NCI-H345 treated with DMSO at 0.1 percent for 48 hours (cell line): ENCODE results near the gene AFG3L2.
"Not testable (repeated sequence)": the region's sequence is repeated elsewhere in the genome, so short reads cannot be mapped to it uniquely, and the experiment has no call there.

Experiments
- DNase-seq: peaks from one replicate; lab custom pipeline; 2025; ENCODE audit not compliant: unreplicated experiment; lab: John Stamatoyannopoulos, UW

The AFG3L2 gene

DNA sequence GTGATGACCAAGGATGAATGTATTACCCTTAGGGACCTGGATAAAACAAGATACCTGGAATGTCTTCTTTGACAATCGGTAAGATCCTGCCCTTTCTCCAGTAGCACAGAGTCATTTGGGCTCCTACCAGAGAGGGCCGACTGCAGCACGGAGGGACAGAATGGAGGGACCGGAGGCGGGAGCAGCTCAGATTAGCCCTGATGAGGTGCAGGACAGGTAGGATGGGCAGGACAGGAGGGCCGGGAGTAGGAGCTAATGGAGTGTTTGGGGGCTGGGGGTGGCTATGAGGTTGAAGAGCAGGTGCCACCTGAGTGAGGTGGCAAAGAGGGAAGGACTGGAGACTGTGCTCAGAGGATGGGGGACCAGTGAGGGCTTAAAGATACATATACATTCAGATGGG, 20.8 kb upstream of the AFG3L2 start:
- DNase-seq = no peak

DNA sequence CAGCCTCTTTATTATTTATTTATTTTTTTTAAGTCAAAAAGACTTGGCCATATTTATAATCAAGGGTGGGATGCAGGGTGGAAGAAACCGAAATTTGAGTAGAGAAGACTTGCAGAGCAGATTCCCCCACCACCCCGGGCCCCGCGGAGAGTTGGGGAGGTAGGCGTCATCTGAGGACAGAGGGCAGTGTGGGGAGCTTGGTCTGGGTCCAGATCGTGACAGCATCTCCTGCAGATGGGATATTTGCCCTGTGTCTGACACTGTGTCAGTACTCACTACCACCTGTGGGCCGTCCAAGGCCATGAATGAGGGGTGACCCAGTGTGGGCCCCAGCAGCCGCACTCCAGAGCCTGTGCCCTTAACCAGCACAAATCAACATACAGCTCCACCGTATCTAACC, 20.2 kb upstream of the AFG3L2 start:
- DNase-seq = no peak

DNA sequence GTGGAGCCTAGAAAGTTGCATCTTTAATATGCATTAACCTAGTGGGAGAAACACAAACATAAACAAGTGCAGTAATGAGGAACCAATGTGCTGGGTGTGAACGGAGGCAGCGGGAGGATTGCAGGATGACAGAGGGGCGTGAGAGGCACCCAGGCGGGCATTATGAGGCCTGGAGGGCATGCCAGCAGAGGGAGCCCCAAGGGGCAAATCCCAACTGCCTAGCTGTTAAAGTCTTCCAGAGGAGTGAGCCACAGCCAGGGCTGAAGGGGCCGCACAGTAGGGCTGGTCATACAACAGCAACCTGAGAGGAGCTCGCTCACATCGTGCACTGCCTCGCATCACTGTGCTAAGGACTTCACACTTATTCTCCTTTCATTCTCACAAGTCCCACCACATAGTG, 17.4 kb upstream of the AFG3L2 start:
- DNase-seq = no peak

DNA sequence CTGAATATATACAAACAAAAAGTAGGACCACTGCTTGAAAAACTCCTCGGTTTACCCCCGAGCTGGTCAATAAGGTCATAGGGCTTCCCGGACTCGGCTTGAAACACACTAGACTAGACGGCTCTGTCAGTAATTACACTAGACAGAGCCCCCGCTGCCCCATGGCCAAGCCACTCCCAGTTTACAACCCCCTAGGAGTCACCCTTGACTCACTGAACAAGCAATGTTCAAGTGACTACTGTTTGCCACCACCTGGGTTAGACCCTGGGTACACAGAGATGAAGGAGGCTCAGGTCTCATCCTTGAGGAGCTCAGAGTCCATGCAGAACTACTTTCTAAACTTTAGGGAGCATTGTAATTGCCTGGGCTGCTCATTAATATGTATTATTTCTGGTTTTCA, 17.0 kb upstream of the AFG3L2 start:
- DNase-seq = no peak

DNA sequence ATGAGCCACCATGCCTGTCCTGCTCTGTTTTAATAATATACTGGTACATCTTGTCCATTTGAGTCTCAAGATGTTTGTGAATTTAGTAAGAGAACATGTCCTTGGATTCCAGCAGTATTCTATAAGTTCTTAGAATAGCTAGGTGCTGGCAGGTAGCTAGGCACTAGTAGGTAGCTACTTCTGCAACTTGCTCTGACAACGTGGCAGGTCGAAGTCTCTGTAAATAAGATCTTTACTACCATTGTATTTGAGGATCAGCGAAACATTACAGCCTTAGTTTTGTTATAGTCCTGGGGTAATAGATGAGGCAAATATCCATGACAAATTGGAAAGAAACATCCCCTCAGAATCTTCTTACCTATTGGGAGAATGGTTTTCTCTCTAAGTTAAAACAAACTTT, 16.5 kb upstream of the AFG3L2 start:
- DNase-seq = no peak

DNA sequence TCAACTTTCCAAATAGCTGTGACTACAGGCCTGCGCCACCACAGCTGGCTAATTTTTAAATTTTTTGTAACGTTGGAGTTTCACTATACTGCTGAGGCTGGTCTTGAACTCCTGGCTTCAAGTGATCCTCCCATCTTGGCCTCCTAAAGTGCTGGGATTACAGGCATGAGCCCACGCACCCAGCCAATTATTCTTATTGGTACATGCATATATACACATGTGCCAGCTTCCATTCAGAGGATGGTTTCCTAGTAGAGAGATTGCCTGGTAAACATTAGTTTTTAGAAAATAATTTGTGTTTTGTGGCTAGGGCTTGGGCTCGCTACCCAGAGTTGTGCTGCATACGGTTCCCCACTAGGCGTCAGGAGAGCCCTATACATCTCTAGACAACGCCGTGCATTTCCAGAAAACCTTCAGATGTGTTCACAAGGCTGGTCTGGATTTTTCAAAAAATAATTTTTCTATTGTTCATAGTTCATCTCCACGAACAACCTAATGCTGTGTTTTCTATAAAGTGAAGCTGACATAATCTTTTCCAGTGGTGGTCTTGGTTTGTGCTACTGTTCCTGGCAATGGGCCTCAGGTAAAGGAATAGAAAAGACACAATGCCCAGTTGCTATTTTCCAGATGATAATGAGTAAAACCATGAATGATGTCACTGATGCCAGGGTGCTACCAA, 14.6 kb upstream of the AFG3L2 start:
- peak; percentile 34 for DNase-seq

DNA sequence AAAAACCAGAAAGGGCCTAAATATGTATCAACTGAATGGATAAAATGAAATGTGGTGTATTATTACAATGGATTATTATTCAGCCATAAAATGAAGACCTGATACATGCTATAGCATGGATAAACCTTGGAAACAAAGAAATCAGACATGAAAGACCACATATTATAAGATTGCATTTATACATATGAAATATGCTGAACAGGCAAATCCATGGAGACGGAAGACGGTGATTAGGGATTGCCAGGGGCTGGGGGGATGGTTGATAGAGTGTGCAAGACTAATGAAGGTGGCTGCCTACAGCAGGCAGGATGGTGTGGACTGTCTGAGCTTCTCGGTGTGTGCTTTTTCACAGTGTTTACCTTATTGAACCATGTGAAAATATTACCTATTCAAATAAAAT, 11.4 kb upstream of the AFG3L2 start:
- DNase-seq = no peak

DNA sequence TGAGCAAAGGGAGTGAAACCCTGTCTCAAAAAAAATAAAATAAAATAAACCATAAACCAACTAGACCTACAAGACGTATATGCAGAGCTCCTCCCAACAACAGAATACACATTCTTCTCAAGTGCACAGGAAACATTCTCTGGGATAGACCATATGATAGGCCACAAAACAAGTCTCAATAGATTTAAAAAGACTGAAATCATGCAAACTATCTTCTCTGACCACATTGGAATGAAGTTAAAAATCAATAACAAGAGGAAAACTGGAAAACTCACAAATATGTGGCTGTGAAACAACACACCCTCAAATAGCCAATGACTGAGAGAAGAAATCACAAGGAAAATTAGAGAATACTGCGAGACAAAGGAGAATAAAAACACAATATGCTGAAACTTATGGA, 7.2 kb upstream of the AFG3L2 start:
- DNase-seq = no peak

DNA sequence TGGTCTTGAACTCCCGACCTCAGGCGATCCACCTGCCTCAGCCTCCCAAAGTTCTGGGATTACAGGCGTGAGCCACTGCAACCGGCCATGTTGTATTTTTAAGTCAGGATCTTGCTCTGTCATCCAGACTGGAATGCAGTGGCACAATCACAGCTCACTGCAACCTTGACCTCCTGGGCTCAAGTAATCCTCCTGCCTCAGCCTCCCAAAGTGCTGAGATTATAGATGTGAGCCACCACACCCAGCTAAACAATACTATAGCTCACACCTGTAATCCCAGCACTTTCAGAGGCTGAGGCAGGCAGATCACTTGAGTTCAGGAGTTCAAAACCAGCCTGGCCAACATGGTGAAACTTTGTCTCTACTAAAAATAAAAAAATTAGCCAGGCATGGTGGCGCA, 6.7 kb upstream of the AFG3L2 start:
- DNase-seq = not testable (repeated sequence)

DNA sequence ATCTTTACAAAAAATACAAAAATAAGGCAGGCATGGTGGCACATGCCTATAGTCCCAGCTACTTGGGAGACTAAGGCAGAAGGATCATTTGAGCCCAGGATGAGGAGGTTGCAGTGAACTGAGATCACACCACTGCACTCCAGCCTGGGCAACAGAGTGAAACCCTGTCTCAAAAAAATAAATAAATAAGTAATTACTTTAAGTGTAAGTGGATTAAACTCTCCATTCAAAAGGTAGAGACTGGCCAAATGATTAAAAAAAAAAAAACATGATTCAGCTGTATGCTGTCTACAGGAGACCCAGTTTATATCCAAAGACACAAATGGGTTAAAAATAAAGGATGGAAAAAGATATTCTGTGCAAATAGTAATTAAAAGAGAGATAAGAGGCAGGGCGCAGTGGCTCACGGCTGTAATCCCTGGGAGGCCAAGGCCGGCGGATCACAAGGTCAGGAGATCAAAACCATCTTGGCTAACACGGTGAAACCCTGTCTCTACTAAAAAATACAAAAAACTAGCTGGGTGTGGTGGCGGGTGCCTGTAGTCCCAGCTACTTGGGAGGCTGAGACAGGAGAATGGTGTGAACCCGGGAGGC, 5.3 kb upstream of the AFG3L2 start:
- not testable (repeated sequence) for DNase-seq

DNA sequence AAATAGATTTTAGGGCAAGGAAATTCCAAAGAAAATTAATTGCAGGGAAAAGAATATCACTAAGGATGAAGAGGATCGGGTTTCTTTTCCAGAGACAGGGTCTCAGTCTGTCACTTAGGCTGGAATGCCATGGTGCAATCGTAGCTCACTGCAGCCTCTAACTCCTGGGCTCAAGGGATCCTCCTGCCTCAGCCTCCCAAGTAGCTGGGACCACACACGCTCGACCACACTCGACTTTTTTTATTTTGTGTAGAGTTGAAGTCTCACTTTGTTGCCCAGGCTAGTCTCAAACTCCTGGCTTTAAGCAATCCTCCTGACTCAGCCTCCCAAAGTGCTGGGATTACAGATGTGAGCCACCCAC, 1.2 kb upstream of the AFG3L2 start:
- DNase-seq = not testable (repeated sequence)

DNA sequence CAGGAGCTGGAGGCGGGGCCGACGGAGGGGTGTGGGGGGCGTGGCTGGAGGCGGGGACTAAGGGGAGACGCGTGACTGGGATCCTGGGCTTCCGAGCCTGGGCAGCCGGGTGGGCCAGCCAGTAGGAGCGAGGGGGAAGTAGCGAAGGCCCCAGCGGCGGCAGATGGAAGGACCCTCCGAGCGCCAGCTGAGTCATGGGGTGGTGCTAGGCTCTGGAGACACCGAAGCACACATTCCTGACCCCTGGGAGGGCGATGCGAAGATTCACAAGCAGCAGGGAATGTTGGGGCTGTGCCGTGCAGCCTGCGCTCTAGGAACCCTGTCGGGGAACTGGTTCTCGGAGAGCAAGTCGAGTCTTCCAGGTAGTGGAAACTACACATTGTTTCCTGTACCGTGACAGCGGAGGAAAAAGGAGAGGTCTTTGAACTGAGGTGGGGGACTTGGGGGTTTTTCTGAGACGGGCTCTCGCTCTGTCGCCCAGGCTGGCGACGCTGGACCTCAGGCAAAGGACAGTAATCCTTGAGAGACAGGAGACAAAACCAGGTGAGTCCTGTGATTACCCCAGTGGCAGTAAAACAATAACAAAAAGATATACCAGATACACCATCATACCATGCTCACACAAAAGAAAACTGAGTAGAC, 650 bp upstream of the AFG3L2 start:
- peak; percentile 60 for DNase-seq

DNA sequence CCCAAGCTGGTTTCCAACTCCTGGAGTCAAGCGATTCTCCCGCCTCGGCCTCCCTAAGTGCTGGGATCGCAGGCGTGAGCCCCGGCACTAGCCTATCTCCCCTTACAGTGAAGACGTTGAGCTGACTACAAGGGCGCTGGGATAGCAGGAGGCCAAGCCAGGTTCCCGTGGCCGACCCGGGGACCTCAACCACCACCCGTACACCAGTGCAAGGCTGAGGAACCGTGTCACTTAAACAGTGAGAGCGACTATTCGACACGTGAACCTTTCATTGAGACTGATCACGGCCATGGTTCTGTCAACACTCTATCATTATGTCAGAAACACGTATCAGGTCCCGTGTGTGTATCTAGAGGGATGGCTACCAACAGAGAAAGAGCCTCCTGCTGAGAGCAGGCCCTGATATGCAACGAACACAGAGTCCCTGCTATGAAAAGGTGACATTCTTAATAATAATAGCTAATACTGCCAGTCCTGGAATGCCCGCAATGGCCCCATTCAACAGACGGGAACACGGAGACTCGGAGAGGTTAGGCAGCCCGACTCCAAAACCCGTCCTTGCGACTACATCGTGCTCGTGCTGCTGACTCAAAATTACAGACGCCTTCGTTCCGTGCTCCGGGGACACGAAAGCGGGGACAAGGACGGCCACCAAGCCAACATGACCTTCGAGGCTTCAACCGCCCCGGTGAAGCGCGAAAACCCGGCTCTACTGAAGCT, 833 bp downstream of the AFG3L2 start:
- DNase-seq = no peak

DNA sequence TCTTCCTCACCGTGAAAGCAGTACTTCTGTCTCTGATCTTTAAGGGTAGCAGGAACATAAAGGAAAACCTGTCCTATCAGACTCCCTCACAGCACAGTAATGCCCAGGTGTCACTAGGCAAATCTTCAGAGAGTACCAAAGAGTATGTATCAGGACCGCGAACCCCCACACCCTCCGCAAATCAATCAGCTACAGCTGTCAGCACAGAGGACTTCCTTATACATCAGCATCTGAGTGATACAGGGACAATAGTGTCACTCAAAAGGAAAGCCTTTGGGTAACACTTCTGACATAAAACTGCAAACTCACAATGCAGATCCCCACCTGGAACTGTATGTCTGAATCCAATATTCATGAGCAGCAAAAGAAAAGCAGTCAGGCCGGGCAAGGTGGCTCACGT, 2.6 kb downstream of the AFG3L2 start:
- DNase-seq = no peak

DNA sequence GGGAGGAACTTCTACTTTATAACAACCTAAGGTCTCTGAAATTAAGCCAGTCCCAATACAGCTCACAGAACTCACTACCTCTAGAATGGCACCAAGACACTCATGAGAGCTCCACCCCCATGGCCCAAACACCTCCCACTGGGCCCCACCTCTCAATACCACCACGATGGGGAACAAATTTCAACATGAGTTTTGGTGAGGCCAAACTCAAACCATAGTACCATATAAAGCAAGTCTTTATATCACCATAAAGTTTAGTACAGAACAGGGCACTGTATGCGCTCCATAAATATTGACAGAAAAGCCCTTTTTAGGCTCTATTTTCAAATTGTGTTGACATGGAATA, 3.3 kb downstream of the AFG3L2 start:
- no peak for DNase-seq

DNA sequence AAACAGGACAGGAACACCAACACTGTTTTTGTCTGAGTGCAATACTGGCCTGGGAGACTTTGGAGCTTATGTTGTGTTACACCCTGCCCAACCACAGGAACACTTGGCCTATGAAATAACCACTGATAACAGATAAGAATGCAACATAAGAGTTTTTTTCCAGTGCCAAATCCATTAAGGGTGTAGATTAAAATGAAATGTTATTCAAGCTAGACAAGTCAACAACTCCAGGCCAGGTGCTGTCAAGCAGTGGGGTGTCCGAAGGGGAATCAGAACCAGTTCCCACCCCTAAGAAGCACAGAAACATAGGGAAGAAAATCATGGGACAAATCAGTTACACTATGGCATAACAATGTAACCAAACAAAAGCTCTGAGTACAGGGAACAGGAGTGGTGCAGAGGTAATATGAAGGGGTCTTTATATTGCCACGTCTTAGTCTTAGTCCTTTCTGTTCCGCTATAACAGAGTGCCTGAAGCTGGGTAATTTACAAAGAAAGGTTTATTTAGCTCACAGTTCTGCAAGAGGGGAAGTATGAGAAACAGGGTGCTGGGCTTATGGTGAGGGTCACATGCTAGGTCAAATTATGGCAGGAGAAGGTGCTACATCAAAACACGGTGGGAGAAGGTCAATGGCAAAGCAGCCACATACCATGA, 3.8 kb downstream of the AFG3L2 start:
- DNase-seq = no peak

DNA sequence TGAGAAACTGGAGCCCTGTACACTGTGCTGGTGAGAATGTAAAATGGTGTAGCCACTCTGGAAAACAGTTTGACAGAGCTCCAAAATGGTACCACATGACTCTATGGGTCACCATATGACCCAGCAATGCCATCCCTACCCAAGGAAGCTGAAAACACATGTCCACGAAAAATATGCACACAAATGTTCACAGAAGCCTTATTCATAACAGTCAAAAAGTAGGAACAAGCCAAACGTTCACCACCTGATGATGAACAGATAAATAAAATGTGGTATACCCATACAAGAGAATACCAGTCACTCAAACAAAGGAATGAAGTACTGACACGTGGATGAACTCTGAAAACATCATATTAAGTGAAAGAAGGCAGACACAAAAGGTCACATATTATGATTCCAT, 4.6 kb downstream of the AFG3L2 start:
- DNase-seq = no peak

DNA sequence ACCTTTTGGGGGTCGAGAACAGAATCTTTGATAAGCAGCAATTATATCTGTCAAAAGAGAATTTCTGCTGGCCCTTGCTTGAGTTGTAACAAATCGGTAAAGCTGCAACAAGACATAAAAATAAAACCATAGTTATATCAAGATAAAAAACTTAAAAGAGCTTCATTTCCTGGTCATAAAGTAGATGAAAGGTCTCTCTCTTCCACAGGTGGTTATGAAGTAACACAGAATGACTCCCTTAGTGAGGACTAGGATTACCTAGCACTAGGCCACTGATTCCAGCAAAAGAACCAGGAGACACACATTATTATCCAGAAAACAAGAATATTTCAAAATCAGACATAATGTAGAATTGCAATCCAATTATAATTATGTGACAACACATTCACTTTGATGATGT, 5.4 kb downstream of the AFG3L2 start:
- DNase-seq = no peak

DNA sequence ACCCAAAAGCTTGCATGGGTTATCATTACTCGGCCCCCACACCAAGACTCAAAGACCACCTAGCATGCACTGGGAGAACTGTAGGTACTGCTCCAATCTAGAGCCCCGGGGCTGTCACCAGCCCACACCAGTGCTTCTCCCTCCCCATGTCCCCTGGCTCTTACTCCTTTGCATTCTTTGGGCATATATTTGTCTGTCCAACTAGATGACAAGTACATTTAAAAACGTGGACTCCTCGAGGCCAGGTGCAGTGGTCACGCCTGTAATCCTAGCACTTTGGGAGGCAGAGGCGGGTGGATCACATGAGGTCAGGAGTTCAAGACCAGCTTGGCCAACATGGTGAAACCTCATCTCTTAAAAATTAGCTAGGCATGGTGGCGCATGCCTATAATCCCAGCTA, 7.8 kb downstream of the AFG3L2 start:
- no peak for DNase-seq

DNA sequence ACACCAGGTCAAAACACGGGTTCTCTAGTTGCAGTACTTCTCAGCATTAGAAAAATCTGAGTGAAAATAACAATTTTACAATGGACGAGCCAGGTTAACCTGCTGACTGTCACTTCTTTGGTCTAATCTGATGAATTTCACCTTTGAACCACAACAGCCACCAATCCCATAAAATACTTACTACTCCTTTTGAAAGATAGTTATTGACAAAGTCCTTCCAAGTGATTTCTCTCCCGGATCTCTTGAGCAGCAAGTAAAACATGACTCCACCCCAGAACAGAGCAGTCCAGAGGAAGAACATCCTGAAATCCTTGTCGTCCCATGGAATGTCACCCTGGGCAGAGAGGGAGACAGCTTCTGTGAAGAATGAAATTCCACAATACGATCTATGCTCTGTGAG, 10.2 kb downstream of the AFG3L2 start:
- no peak for DNase-seq

DNA sequence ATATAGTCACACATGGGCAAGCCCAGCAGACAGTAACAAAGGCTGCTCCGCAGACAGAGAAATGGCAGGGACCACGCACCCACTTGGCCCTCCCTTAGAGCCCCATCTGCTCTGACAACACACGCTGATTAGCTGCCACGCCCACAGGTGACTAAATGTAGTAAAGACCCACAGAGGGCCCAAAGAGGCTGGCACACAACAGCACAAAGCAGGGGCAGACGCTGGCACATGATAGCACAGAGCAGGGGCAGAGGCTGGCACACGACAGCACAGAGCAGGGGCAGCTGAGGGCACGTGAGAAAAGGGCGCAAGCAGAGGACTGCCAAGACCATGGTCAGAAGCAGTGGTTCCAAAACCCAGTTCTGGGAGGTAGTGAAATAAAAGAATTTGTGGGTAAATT, 10.6 kb downstream of the AFG3L2 start:
- no peak for DNase-seq
